SJSA1 (cell line): ENCODE measurements around the gene FBXL17. TPM values are rescaled to one million over a fixed set of nuclear protein-coding genes. Genes with fewer than 3 reads are reported as not detected.

Experiments
- DNase-seq, 2 experiments: peaks; one replicate each; pipeline ENCODE4 v3.0.0-alpha.2; 2015 to 2020; ENCODE audit warnings: low spot score in 2 of 2, low read depth in 1 of 2
- H3K27ac ChIP-seq: fragments of 250-450 bp; sonication (Bioruptor Pico); 2 replicates; pipeline ENCODE4 v1.5.1; 2020; ENCODE audit warnings: mild to moderate bottlenecking, moderate library complexity
- H3K27me3 ChIP-seq: fragments of 250-450 bp; sonication (Bioruptor Pico); replicated peaks from 2 replicates; pipeline ENCODE4 v1.5.1; 2020; ENCODE audit warnings: mild to moderate bottlenecking, moderate library complexity
- H3K36me3 ChIP-seq: fragments of 250-450 bp; sonication (Bioruptor Pico); 2 replicates; pipeline ENCODE4 v1.5.1; 2020; ENCODE audit warnings: mild to moderate bottlenecking
- H3K4me1 ChIP-seq: fragments of 250-450 bp; sonication (Bioruptor Pico); replicated peaks from 2 replicates; pipeline ENCODE4 v1.6.1; 2021; ENCODE audit warnings: mild to moderate bottlenecking
- H3K4me3 ChIP-seq: fragments of 250-450 bp; sonication (Bioruptor Pico); 2 replicates; pipeline ENCODE4 v1.5.1; 2020; ENCODE audit warnings: mild to moderate bottlenecking
- H3K9me3 ChIP-seq: fragments of 250-450 bp; sonication (Bioruptor Pico); replicated peaks from 2 replicates; pipeline ENCODE4 v1.5.1; 2020; ENCODE audit warnings: mild to moderate bottlenecking
- total RNA-seq: library from RNA; depleted of rRNA; stranded (reverse); fragments of >200 nt; shearing (Covaris generic); gene quantifications from 2 replicates; pipeline ENCODE4 v1.2.3, GENCODE V29; 2014

The FBXL17 gene
- total RNA-seq, 1 experiment from 2014 or later: 11.5 TPM

DNA sequence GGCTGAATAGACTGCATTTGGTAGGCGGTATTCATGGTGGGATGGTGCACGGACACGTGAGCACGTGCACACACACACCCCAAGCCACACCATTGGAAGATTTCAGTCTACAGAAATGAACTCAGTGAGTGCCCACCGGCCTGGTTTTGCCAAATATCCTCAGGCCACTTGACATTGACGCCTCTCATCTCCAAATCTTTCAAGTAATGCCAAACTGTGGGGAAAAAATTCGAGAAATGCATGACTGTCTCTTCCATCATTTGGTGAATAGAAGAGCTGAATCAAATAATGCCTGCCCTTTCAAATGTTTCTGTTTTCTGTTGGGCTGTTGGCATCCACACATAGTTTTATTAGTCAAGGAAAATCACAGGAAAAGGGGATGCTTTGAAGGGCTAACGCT, 528.9 kb downstream of the FBXL17 start:
- no peaks in the 10 kb centered on the region for H3K36me3 ChIP-seq
- no peaks in the 10 kb centered on the region for H3K4me1 ChIP-seq
- no peaks in the 10 kb centered on the region for H3K9me3 ChIP-seq
- H3K27ac ChIP-seq: no peak overlapping the region
- DNase-seq: no peak
- H3K4me3 ChIP-seq: no peak overlapping the region
- H3K27me3 ChIP-seq: no peaks in the 10 kb centered on the region

DNA sequence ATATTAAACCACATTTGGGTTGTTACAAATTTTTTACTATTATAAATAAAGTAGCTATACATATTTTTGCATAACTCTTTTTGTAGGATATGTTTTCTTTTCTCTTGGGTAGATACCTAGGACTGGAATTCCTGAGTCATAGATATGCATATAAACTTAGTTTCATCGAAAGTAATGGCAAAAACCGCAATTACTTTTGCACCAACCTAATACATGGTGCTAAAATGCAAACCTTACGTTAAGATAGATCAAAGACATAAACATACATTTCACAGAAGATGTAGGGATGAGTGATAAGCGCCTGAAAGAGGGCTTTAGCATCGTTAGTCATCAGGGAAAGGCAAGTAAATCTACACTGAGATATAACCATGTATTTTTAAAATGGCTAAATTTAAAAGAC, 532.8 kb downstream of the FBXL17 start:
- no peaks in the 10 kb centered on the region for H3K4me1 ChIP-seq
- DNase-seq: no peak
- no peaks in the 10 kb centered on the region for H3K27me3 ChIP-seq
- H3K9me3 ChIP-seq: no peaks in the 10 kb centered on the region
- no peak overlapping the region for H3K27ac ChIP-seq
- H3K36me3 ChIP-seq: no peaks in the 10 kb centered on the region
- H3K4me3 ChIP-seq: no peak overlapping the region

DNA sequence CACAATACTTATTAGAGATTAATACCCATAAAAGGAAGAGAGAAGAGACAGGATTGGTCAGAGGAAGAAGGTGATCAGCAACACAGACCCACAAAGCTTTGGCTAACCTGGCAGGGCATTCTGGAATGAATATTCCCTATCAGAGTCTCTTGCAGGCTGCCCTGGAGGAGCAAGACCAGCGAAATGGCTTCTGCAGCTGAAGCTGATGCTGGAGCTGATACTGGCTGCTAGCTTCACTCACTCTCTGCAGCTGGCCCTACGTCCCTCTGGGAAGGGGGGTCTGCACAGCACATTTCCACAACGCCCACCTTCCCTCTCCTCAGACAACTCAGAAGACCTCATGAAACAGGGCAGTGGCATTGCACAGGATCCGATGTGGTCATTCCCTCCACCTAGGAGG, 541.3 kb downstream of the FBXL17 start:
- peaks cover 7% of the 10 kb centered on the region; the same call in 1 of the 2 replicates for H3K27me3 ChIP-seq
- no peak overlapping the region for H3K27ac ChIP-seq
- H3K9me3 ChIP-seq: no peaks in the 10 kb centered on the region
- no peaks in the 10 kb centered on the region for H3K4me1 ChIP-seq
- DNase-seq: no peak
- no peak overlapping the region for H3K4me3 ChIP-seq
- no peaks in the 10 kb centered on the region for H3K36me3 ChIP-seq

DNA sequence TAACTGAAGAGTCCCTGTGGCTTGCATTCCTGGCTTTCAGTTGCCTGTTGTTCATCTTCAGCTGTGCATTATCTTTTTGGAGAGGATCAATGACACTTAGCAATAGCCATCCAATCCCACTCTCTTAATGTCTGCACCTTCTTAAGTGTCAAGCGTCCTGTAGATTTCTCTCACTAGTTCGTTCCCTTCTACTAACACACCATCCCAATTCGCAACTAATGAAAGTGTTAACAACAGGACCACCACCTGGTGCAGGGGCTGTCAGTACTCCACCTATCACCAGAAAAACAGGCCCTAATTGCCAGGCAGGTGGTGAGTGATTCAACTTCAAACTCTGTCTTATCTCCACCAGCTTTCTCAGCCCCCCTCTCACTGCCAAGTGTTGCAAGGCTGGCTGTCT, 541.7 kb downstream of the FBXL17 start:
- Histone ChIP-seq H3K27ac (no peak overlapping the region), H3K36me3 (no peaks in the 10 kb centered on the region), H3K9me3 (no peaks in the 10 kb centered on the region), H3K4me3 (no peak overlapping the region), H3K4me1 (no peaks in the 10 kb centered on the region), H3K27me3 (peaks cover 7% of the 10 kb centered on the region; the same call in 1 of the 2 replicates)
- DNase-seq: no peak

DNA sequence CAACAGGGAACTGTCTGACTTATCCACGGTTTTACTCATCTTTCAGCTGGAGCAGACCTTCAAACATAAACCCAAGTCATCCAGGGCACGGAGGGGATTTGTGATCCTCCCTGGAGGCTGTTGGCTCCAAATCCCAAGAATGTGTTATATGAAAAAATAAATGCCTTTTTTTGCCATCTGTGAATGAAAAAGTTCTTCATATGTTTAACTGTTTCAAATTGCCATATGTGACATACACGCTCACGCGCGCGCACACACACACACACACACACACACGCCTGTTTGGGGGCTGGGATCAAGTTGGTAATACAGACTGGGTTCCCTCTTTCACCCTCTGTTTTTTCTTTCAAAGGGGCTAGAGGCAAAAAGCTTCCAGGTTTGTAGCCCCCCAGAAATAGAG, 546.8 kb downstream of the FBXL17 start:
- Histone ChIP-seq H3K27me3 (no peaks in the 10 kb centered on the region), H3K27ac (no peak overlapping the region), H3K4me3 (no peak overlapping the region), H3K36me3 (no peaks in the 10 kb centered on the region), H3K9me3 (no peaks in the 10 kb centered on the region), H3K4me1 (no peaks in the 10 kb centered on the region)
- DNase-seq: no peak

DNA sequence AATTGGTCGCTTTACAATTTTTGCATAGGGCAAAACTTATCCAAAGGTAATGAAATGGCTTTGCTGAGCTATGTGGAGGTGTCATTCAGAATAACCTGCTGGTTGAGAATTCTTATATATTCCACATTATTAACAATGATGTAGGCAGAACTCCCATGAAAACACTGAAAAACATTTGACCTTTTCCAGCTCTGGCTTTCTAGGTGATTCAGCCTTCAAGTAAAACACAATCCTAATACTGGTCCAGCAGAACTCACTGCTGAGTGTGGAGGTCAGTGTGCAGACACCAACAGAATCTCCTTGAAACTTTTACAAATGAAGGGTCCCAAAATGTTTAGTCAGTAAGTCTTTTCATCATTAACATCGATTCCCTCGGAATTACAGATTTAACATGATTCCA, 549.2 kb downstream of the FBXL17 start:
- no peak overlapping the region for H3K27ac ChIP-seq
- H3K27me3 ChIP-seq: no peaks in the 10 kb centered on the region
- H3K4me3 ChIP-seq: no peak overlapping the region
- H3K36me3 ChIP-seq: no peaks in the 10 kb centered on the region
- no peaks in the 10 kb centered on the region for H3K9me3 ChIP-seq
- no peak for DNase-seq
- H3K4me1 ChIP-seq: no peaks in the 10 kb centered on the region

DNA sequence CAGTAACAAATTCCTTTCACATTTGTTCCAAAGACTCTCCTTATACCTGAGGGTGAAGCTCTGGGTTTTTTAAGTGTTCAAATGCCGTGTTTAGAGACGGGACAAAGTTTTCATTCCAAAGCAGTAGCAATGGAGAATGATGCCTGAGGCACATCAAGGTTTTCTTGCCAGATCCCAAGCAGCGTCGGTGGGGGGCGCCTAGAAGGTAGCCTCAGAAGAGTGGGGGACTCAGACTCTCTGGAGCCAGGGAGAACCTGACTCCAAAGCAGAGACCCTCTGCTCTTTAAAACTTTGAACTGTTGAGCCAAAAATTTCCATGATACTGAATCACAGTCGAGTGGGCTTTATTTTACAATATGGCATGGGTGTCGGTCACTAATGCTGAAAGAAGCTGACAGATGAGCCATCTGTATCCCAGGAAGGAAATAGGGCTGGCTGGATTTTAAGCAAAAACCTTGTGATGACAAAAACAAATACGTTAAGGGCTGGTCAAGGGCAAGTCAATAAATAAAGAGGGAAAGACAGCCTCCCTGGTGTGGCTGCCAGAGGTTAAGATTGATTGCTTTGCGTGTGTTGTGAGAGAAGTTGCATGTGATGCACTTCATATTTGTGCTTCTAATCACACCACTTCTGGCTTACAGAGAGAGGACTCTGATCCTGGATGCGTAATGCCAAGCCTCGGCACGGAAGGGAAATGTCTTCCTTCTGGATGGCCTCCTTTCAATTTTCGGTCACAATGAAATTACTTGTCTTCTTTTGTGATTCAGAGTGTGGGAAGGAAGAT, 550.1 kb downstream of the FBXL17 start:
- Histone ChIP-seq H3K27ac (no peak overlapping the region), H3K4me3 (no peak overlapping the region), H3K27me3 (no peaks in the 10 kb centered on the region), H3K9me3 (no peaks in the 10 kb centered on the region), H3K36me3 (no peaks in the 10 kb centered on the region), H3K4me1 (no peaks in the 10 kb centered on the region)
- no peak for DNase-seq

DNA sequence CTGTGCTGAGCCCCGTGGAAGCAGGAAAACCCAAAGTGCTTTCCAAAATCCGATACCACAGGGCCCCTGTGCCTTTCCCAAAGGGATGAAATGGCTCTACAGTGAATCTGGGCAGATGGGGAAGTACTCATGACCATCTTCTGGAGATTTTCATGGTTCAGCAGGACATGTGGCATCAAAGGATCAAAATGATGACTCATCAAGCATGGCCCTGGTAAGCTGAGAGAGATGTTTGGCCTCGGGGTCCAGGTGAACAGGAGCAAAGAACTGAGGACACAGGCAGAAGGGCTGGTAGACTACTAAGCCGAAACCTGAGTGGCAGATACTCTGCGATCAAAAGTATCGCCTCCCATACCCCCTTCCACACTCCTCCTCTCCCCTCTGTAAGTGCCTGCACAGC, 551.1 kb downstream of the FBXL17 start:
- no peaks in the 10 kb centered on the region for H3K4me1 ChIP-seq
- no peaks in the 10 kb centered on the region for H3K27me3 ChIP-seq
- H3K27ac ChIP-seq: no peak overlapping the region
- H3K9me3 ChIP-seq: no peaks in the 10 kb centered on the region
- no peak for DNase-seq
- H3K4me3 ChIP-seq: no peak overlapping the region
- H3K36me3 ChIP-seq: no peaks in the 10 kb centered on the region

DNA sequence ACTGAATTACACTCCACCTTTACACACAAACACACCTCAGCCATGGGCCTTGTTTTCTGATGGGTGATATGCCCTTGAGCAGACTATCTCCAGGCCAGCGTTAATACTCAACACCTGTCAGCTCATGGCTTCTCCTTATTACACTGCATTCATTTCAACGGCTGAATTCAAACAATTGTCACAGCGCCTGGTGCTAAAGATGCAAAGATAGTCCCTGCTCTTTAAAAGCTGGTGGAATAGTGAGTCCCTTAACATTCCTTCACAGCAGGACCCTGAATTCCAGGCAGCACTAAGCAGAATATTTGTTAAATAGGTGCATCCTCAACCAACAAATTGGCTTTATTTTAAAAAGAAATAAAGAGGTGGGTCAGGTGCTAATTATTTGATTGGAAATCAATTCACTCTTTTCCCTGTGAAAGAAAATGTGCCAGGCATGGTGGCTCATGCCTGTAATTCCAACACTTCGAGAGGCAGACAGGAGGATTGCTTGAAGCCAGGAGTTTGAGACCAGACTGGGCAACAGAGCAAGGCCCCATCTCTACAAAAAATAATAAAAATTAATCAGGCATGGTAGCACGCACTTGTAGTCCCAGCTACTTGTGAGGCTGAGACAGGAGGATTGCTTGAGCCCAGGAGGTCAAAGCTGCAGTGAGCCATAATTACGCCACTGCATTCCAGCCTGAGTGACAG, 555.4 kb downstream of the FBXL17 start:
- Histone ChIP-seq H3K4me3 (no peak overlapping the region), H3K4me1 (no peaks in the 10 kb centered on the region), H3K9me3 (no peaks in the 10 kb centered on the region), H3K27ac (no peak overlapping the region), H3K36me3 (no peaks in the 10 kb centered on the region), H3K27me3 (no peaks in the 10 kb centered on the region; the same call in 1 of the 2 replicates)
- no peak for DNase-seq

DNA sequence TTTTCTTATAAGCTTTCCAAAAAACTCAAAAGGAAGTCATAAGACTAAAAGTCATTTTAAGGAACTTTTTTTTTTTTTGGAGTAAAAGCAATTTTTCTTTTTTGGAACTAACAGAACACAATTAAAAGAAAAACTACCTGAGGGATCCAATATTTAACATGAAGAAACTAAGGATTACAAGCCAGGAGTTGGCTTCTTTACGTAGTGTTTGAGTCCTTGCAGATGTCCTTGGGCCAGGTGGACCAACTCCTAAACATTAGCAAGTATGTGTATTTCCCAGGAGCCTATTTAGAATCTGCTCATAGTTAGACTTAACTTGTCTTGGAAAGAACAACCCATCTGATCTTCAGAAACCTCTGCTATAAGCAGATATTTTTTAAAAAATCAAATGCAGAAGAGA, 557.1 kb downstream of the FBXL17 start:
- H3K27me3 ChIP-seq: no peaks in the 10 kb centered on the region; the same call in 1 of the 2 replicates
- H3K9me3 ChIP-seq: no peaks in the 10 kb centered on the region
- no peak overlapping the region for H3K4me3 ChIP-seq
- no peaks in the 10 kb centered on the region for H3K36me3 ChIP-seq
- no peaks in the 10 kb centered on the region for H3K4me1 ChIP-seq
- DNase-seq: no peak
- H3K27ac ChIP-seq: no peak overlapping the region

DNA sequence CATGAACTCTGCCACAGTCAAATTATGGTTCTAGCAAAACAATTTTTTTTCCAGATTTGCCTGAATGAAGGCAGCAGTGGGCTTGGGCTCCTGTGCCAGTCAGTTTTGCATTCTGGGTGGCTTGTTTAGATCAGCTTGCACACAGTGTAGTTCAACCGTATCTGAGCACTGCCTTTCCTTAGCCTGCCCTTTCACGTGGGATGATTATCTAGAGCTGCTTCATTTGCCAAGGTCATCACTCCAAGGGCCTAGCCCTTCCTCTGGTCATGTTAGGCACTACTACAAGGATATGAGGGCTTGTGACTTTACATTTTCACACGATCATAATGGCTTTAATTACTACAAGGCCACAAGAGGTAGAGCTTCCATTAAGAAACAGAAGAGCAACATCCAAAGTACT, 560.6 kb downstream of the FBXL17 start:
- Histone ChIP-seq H3K9me3 (no peaks in the 10 kb centered on the region; the same call in 1 of the 2 replicates), H3K4me1 (no peaks in the 10 kb centered on the region), H3K27me3 (no peaks in the 10 kb centered on the region; the same call in 1 of the 2 replicates), H3K36me3 (no peaks in the 10 kb centered on the region), H3K4me3 (no peak overlapping the region), H3K27ac (no peak overlapping the region)
- DNase-seq: no peak

DNA sequence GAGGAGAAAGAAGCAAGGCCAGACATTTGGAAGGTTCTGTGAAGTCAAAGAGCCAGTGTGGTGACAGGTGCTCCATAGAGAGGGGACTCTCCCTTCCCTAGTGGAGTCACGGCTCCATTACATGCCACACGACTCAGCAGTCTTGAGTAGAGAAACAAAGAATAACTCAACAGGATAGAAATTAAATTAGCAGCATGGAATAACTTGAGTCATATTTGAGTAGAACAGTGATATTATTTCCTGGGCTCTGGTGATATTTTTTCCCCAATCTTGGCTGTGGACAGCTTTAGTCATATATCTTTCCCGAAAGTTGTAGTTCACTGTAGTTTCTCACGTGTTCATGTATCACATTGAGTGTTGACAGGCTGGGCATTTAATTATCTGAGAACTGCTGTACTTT, 561.5 kb downstream of the FBXL17 start:
- DNase-seq: no peak
- Histone ChIP-seq H3K4me3 (no peak overlapping the region), H3K36me3 (no peaks in the 10 kb centered on the region), H3K27ac (no peak overlapping the region), H3K27me3 (no peaks in the 10 kb centered on the region; the same call in 1 of the 2 replicates), H3K4me1 (no peaks in the 10 kb centered on the region), H3K9me3 (no peaks in the 10 kb centered on the region; the same call in 1 of the 2 replicates)

DNA sequence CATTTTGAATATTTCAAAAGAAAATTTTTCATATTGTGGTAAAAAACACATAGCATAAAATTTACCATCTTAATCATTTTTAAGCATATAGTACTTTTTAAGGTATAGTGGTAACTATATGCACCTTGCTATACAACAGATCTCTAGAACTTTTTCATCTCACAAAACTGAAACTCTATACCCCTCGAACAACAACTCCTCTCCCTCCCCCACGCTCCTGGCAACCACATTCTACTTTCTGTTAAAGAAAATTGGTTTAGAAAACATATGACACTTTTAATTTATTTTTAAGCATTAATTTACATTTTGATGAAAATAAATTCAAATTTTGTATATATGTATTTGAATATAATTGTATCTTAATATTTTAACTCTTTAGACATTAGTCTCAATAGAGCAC, 563.9 kb downstream of the FBXL17 start:
- H3K4me3 ChIP-seq: no peak overlapping the region
- H3K36me3 ChIP-seq: no peaks in the 10 kb centered on the region
- no peak for DNase-seq
- H3K9me3 ChIP-seq: no peaks in the 10 kb centered on the region; the same call in 1 of the 2 replicates
- H3K27me3 ChIP-seq: no peaks in the 10 kb centered on the region
- peaks cover 6% of the 10 kb centered on the region for H3K4me1 ChIP-seq
- no peak overlapping the region for H3K27ac ChIP-seq

DNA sequence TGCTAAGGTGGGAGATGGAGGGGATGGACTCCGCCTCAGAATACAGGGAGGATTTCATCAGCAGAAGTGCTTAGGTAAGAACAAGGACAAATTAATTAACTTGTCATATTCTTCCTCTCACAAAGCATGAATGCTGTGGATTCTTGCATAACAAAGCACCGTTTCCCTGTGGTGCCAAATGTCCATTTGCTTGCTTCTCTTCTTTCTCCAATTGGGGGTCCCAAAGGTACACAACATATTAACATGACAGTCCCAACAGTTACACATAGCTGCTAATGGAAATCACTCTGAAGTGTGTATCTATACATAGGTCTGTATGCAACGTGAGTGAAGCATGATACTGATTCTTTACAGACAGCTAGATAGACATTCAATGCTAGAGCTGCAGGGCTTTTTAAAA, 564.5 kb downstream of the FBXL17 start:
- Histone ChIP-seq H3K4me1 (peaks cover 11% of the 10 kb centered on the region), H3K27me3 (no peaks in the 10 kb centered on the region), H3K4me3 (no peak overlapping the region), H3K36me3 (no peaks in the 10 kb centered on the region), H3K9me3 (no peaks in the 10 kb centered on the region; the same call in 1 of the 2 replicates), H3K27ac (no peak overlapping the region)
- no peak for DNase-seq
